Measurements from ENCODE around the gene FAR2. TPM values are rescaled to one million over a fixed set of nuclear protein-coding genes. Genes with fewer than 3 reads are reported as not detected.

FAR2 gene
- polyA plus RNA-seq, 3 donors = 37.0 to 39.3 (median 38.2) TPM

Other genes with a start within 250 kb of the FAR2 start
- 10 to 100 TPM; 92.9 to 97.0 (median 95.7) TPM for gene ERGIC2, start 231.9 kb downstream of the FAR2 start, polyA plus RNA-seq (ENCODE audit: insufficient read length in 3 of 3)